OCI-LY3 (cell line): ENCODE results near the gene SOX13.

Experiments used
- CTCF ChIP-seq: fragments of 200-600, 300-600 bp; sonication (generic); IDR thresholded peaks from 2 replicates; pipeline ENCODE4 v1.5.1; 2014; ENCODE audit warnings: antibody characterized with exemption, low read length, low read depth
- EZH2phosphoT487 ChIP-seq: fragments of 200-600 bp; shearing (Covaris generic); IDR thresholded peaks from 2 replicates; pipeline ENCODE4 v1.6.1; 2018; ENCODE audit warnings: antibody characterized with exemption, mixed run types, low read depth

DNA sequence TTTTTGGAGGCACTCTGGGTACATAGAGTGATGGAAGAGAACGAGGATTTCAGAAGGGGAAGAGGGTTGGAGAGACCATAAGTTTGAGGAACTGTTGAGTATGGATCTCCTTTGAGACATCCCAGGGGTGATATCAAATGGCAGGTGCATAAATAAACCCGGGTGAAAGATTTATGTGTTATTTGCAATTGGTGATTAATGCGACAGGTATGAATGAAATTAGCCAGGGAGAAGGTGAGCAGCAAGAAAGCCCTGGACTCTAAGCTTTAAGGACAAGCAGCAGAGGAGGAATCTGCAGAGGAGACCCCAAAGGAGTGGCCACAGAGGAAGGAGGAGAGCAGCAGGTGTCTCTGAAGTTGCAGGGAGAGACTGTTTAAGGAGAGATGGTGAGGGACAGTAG is 102.0 kb downstream of the SOX13 start:
- TF ChIP-seq CTCF (no peak), EZH2phosphoT487 (no peak)
